ENCODE data around the gene FADS1. TPM values are rescaled to one million over a fixed set of nuclear protein-coding genes. Genes with fewer than 3 reads are reported as not detected.
A peak's percentile ranks its signal among the peaks of the same experiment; 100 is the strongest.

Gene FADS1
- total and polyA plus RNA-seq, 2 of the 8 experiments (the other 6 are each of a cell fraction or from before 2014, with no cell fraction given), result 115 to 141 TPM

DNA sequence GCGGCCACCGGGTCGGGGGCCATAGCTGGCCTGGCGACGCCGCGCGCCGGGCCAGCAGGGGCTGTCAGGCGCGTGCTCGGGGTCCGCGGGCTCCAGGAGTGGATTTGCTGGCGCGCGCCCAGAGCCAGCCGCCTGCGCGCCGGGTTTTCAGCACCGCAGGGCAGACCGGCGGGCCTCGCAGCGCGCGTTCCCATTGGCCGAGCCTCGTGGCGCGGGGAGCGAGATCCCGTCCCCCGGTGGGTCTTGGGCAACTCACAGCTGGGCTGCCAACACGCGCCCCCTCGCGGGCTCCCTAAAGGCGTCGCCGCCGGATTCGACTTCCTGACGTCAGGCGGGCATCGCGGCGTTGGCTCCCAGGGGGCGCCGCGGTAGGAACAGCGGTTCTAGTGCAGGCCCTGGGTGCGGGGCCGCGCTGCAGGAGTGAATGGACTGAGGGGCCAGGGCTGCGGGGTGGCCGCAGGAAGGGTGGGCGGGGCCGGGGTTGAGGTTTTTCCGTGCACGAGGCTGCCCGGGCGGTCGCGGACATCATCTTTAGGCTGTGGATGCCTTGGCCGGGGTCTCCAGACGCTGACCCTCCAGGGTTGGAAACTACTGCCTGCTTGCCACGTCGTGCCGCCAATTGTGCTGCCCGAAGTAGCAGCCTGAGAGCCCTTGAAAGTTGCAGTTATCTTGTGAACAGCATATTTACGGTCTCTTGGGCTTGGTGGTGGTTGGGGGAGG, at the start of gene FADS1 (continued):
- TF ChIP-seq JUND (IDR thresholded peaks at IDR 0.05; ENCODE audit: low read length), result no peak
- no peak for TF ChIP-seq CHD1 (IDR thresholded peaks at IDR 0.05; ENCODE audit: low read depth, low read length)
- TF ChIP-seq TBP (IDR thresholded peaks at IDR 0.05; ENCODE audit: low read depth, low read length), result peak; percentile 49; the same call in 1 of the 2 replicates
- TF ChIP-seq CBX5 (IDR thresholded peaks at IDR 0.05; ENCODE audit: low read depth, low read length), result no peak
- TF ChIP-seq USF2 (IDR thresholded peaks at IDR 0.05; ENCODE audit: low read length), result no peak
- TF ChIP-seq HDAC2 (IDR thresholded peaks at IDR 0.05; ENCODE audit: borderline replicate concordance in 1 of 2, low read depth in 2 of 2, low read length in 2 of 2), result peak; percentile 72 to 94; a peak in 1 of 4 replicates
- TF ChIP-seq GTF2F1 (IDR thresholded peaks at IDR 0.05; ENCODE audit: borderline replicate concordance, low read depth, low read length), result 0 out of 2 replicates have a peak, but pooled peaks have one; percentile 28
- no peak for TF ChIP-seq FOSL1 (IDR thresholded peaks at IDR 0.05; ENCODE audit: insufficient read depth, low read depth, low read length)
- TF ChIP-seq, protein P1, sequence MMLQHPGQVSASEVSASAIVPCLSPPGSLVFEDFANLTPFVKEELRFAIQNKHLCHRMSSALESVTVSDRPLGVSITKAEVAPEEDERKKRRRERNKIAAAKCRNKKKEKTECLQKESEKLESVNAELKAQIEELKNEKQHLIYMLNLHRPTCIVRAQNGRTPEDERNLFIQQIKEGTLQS (IDR thresholded peaks at IDR 0.05; ENCODE audit: insufficient read depth, low read depth, low read length), result no peak
- no peak for TF ChIP-seq POU5F1 (IDR thresholded peaks at IDR 0.05; ENCODE audit: low read depth, low read length)
- TF ChIP-seq YY1 (IDR thresholded peaks at IDR 0.05; ENCODE audit: low read depth, low read length), result 0 out of 2 replicates have a peak, but pooled peaks have one; percentile 4
- TF ChIP-seq JUN (IDR thresholded peaks at IDR 0.05; ENCODE audit: low read depth, low read length), result no peak
- peak in 1 of 2 experiments; percentile 17; a peak in 2 of 3 replicates for TF ChIP-seq POLR2A (IDR thresholded peaks at IDR 0.05; ENCODE audit: control extremely low read depth in 1 of 2, low read depth in 2 of 2, low read length in 2 of 2)
- TF ChIP-seq ASH2L (IDR thresholded peaks at IDR 0.05; ENCODE audit: low read length), result peak; percentile 57
- peak; percentile 28; the same call in 1 of the 2 replicates for TF ChIP-seq RBBP5 (IDR thresholded peaks at IDR 0.05; ENCODE audit: borderline replicate concordance, low read depth, low read length)
- no peak for TF ChIP-seq KDM1A (IDR thresholded peaks at IDR 0.05; ENCODE audit: borderline replicate concordance, low read length)
- TF ChIP-seq, protein P2, sequence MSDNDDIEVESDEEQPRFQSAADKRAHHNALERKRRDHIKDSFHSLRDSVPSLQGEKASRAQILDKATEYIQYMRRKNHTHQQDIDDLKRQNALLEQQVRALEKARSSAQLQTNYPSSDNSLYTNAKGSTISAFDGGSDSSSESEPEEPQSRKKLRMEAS (IDR thresholded peaks at IDR 0.05), result peak; percentile 85
- TF ChIP-seq CHD2 (IDR thresholded peaks at IDR 0.05; ENCODE audit: low read length), result peak; percentile 80
- TF ChIP-seq PHF8 (conservative IDR thresholded peaks at IDR 0.05; ENCODE audit: low read depth, low read length), result peak; percentile 29; the same call in 1 of the 2 replicates
- TF ChIP-seq TAF1 (IDR thresholded peaks at IDR 0.05; ENCODE audit: low read depth, low read length), result peak; percentile 30; the same call in 1 of the 2 replicates
- no peak for TF ChIP-seq MAFK (IDR thresholded peaks at IDR 0.05; ENCODE audit: low read depth, low read length)
